ENCODE data around the gene C17orf107.
A peak's percentile ranks its signal among the peaks of the same experiment; 100 is the strongest.

Gene C17orf107

DNA sequence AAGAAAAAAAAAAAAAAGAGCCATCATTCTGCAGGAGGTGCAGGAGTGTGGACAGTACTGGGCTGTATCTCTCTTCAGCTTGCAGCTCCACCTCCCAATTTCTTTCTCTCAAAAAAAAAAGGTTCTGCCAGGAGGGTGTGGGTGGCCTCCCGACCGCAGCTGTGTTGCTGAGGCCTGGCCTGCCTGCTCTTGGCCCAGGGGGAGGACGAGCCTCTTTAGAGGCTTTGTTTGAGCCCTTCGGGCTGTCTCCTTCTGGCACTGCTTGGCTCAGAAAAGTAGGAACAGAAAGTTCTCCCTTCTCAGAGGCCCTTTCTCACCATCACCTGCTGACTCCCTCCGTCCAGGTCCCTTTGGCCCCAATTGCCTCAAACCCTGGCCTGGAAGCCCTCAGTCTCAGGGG lies 22.2 kb upstream of the C17orf107 start:
- no peak for DNase-seq (ENCODE audit: low spot score)

DNA sequence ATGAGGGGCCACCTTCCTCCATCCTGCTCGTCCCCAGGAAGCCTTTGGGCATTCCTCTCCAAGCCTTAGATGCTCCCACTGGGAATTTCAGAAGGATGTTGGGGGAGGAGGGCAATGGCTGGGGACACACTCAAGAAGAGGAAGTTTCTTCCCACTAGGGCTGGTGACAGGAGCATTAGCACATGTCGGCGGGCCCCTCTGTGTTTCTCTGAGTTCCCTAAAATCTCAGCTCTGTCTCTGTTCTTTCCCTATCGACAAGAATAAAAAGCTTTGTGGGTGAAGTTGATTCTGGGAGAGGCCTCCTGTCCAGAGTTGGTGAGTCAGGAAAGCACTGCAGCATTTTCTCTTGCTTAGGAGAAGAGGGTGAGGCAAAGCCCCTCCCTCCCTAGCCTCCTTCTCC lies 19.7 kb upstream of the C17orf107 start:
- no peak for DNase-seq (ENCODE audit: low spot score)

DNA sequence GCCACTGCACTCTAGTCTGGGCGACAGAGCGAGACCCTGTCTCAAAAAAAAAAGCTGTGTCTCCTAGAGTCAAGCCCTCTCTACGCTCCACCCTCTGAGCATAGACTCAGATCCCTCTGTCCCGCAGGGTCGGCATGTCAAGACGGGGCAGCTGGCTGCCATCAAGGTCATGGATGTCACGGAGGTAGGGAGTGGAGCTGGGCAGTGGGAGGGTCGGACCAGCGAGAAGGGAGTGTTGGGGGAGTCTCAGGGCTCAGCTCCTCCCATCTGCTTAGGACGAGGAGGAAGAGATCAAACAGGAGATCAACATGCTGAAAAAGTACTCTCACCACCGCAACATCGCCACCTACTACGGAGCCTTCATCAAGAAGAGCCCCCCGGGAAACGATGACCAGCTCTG lies 18.5 kb upstream of the C17orf107 start:
- no peak for DNase-seq (ENCODE audit: low spot score)

DNA sequence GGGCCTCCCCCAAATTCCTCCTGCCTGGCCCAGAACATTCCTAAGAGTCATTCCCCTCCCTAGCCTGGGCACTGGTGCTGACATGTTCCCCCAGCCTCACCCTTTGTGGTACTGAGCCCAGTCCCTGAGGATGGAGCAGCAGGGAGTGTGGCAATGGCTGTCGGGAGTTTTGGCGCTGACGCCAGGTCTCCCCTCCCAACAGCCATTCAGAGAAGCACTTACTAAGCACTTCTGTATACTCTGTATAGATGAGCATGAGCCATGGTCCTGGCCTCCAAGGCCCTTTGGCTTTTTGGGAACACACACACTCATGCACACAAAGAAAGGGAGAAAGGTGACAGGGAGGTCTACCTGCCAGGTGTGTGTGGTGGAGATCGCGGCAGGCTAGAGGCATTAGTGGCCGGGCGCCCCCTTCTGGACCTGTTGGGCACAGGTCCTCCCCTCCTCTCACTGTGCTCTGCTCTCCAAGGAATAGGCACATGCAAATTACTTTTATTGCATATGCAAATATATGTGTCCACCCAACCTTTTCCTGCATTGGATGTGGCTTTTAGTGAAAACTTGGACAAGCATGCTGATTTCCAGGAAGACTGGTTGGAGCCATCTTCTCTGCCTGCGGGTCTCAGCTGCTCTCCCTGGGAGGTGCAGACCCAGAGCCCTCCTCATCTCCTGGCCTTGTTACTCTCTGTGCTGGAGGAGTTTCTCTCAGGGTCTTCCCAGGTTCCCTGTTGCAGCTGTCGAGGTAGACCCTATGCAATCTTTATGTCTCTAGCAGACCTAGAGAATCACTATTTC lies 17.4 kb upstream of the C17orf107 start:
- DNase-seq (ENCODE audit: low spot score), result peak; percentile 70

DNA sequence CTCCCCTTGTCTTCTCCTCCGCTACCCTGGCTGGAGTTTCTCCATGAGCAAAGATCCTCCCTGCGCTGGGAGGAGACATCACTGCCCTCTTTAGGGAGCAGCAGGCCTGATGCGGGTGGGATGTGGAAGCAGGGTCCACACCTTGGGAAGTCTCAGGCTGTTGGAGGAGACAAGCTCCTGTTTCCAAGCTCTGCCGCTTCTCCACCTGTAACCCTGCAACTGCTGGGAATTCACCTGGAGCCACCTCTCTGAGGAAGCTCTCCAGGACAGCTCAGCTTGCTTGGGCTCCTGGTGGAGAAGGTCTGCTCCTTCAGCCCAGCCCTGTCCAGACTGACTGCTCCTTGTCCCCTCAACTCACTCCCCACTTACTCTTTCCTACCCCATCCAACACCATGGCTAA lies 14.8 kb upstream of the C17orf107 start:
- no peak for DNase-seq (ENCODE audit: low spot score)

DNA sequence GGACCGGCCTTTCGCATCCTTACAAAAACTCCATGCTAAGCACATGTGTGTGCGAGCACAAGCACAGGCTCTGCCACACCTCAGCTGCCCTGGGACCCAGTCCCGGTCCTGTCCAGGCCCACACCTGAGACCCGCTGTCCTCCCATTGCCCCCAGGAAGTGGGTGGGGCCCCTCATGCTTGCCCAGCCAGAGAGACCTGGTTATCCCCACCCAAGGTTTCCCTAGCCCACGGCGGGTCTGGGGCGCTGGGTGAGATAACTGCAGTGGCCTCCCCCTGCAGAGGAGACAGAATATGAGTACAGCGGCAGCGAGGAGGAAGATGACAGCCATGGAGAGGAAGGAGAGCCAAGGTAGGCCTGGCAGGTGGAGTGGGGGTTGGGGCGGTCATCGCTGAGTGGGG lies 12.5 kb upstream of the C17orf107 start:
- no peak for DNase-seq (ENCODE audit: low spot score)

DNA sequence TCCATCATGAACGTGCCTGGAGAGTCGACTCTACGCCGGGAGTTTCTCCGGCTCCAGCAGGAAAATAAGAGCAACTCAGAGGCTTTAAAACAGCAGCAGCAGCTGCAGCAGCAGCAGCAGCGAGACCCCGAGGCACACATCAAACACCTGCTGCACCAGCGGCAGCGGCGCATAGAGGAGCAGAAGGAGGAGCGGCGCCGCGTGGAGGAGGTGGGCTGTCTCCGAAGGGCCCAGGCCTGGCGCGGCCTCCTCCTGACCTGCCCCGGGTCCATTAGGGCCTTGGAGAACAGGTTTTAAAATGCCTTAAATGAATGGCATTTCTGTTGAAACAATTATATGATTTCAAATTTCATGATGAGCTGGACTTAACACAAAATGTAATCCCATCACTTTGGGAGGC lies 11.8 kb upstream of the C17orf107 start:
- DNase-seq (ENCODE audit: low spot score), result no peak

DNA sequence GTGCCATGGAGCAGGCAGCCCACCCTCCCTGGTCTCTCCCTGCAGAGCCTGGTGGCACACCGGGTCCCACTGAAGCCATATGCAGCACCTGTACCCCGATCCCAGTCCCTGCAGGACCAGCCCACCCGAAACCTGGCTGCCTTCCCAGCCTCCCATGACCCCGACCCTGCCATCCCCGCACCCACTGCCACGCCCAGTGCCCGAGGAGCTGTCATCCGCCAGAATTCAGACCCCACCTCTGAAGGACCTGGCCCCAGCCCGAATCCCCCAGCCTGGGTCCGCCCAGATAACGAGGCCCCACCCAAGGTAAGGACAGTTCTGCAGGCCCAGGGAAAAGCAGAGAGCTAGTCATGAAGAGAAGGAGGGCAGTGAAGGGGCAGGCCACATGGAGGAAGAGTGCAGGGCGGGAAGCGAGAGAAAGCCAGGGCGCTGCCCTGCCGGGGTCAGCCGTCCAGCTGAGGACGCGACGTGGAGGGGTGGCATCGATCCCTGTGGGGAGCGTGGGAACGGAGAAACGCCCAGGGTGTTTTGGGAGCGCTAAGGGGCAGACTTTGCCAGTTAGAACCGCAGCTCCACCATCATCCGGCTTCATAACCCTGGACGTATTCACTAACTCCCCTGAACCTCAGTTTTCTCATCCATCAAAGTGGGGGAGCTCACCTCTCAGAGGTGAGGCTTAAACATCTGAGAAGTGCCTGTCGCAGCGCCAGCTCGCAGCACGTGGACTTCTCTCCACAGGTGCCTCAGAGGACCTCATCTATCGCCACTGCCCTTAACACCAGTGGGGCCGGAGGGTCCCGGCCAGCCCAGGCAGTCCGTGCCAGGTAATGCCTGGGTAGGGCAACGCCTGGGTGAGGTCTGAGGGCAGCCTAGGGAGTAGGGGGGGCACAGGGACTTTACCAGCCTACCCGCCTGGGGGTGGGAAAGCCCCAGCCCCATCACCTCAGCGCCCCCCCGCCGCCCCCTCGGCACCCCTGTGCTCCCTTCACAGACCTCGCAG lies 7.6 kb upstream of the C17orf107 start:
- no peak for DNase-seq (ENCODE audit: low spot score)

DNA sequence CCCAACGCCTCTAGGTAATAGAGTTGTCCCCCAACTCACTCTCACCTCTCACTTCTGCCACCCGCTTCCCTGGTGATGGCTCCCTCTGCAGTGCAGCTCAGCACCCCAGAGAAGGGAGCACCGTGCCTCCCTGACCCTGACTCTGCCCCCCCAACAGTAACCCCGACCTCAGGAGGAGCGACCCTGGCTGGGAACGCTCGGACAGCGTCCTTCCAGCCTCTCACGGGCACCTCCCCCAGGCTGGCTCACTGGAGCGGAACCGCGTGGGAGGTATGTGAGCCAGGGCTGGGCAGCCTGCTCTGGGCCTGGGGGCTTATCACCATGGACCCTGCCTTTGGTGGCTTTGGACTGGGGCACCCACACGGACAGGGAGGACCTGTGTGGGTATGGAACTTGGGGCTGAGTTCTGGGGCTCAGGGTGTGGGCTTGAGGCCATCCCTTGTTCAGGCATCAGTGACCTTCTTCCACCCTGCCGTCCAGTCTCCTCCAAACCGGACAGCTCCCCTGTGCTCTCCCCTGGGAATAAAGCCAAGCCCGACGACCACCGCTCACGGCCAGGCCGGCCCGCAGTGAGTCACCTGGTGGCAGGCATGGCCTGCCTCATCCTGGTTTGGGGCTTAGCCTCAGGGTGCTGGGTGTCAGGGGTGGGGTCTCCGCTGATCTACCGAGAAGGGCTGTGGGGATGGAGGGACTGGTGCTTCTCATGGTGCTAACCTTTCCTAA lies 6.7 kb upstream of the C17orf107 start:
- no peak for DNase-seq (ENCODE audit: low spot score)

DNA sequence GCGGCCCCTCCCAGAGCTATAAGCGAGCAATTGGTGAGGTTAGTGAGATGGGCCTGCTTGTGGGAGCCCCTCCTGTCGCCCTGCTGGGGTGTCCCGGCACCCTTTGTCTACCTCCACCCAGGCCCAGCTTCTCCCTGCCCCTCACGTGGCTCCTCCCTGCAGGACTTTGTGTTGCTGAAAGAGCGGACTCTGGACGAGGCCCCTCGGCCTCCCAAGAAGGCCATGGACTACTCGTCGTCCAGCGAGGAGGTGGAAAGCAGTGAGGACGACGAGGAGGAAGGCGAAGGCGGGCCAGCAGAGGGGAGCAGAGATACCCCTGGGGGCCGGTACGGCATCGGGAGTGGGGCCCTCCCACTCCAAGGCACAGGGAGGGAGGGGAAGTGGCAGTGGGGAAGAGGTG lies 6.1 kb upstream of the C17orf107 start:
- DNase-seq (ENCODE audit: low spot score), result no peak

DNA sequence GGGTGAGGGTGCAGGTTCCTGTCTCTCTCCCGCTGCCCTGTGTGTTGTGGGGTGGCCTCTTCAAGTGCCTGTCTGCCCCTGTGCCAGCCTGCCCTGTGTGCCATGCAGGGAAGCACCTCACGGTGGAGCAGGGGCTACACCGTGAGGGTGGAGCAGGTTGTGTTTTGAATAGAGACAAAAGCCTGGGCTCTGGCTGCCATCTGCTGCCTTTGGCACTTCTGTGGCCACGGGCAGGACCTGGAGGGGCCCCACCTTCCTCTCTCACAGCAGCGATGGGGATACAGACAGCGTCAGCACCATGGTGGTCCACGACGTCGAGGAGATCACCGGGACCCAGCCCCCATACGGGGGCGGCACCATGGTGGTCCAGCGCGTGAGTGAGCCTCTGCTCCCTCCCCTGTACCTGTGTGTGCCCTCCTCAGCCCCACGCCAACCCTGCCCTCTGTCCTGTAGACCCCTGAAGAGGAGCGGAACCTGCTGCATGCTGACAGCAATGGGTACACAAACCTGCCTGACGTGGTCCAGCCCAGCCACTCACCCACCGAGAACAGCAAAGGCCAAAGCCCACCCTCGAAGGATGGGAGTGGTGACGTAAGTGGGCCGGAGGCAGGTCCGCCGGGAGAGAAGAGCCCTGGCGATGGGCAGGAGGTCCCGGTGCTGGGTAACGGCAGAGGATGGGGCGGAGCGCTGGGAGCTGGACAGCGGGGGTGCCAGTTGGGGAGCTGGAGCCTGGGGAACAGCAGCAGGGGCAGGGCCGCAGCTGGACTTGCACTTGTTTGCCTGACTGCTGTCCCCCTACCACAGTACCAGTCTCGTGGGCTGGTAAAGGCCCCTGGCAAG lies 5.4 kb upstream of the C17orf107 start:
- no peak for DNase-seq (ENCODE audit: low spot score)

DNA sequence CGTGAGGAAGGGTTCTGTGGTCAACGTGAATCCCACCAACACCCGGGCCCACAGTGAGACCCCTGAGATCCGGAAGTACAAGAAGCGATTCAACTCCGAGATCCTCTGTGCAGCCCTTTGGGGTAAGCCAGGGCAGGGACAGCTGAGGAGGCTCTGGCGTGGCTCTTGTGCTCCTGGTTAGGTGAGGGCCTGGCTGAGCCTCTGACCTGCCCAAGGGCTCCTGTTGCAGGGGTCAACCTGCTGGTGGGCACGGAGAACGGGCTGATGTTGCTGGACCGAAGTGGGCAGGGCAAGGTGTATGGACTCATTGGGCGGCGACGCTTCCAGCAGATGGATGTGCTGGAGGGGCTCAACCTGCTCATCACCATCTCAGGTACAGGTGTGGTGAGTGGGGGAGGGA lies 4.2 kb upstream of the C17orf107 start:
- no peak for DNase-seq (ENCODE audit: low spot score)

DNA sequence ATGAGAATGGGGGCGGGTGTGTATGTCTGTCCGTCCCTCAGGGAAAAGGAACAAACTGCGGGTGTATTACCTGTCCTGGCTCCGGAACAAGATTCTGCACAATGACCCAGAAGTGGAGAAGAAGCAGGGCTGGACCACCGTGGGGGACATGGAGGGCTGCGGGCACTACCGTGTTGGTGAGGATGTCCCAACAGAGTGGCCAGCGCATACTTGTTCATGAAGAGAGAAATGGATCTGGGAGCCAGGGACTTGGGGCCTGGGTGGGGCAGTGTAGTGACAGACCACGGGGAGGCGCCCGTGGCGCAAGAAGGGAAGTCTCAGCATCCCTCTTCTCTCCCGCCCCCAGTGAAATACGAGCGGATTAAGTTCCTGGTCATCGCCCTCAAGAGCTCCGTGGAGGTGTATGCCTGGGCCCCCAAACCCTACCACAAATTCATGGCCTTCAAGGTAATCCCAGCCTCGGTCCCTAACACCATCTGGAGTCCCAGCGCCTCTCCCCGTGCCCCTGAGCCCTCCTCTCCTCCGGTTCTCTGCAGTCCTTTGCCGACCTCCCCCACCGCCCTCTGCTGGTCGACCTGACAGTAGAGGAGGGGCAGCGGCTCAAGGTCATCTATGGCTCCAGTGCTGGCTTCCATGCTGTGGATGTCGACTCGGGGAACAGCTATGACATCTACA lies 3.5 kb upstream of the C17orf107 start:
- no peak for DNase-seq (ENCODE audit: low spot score)

DNA sequence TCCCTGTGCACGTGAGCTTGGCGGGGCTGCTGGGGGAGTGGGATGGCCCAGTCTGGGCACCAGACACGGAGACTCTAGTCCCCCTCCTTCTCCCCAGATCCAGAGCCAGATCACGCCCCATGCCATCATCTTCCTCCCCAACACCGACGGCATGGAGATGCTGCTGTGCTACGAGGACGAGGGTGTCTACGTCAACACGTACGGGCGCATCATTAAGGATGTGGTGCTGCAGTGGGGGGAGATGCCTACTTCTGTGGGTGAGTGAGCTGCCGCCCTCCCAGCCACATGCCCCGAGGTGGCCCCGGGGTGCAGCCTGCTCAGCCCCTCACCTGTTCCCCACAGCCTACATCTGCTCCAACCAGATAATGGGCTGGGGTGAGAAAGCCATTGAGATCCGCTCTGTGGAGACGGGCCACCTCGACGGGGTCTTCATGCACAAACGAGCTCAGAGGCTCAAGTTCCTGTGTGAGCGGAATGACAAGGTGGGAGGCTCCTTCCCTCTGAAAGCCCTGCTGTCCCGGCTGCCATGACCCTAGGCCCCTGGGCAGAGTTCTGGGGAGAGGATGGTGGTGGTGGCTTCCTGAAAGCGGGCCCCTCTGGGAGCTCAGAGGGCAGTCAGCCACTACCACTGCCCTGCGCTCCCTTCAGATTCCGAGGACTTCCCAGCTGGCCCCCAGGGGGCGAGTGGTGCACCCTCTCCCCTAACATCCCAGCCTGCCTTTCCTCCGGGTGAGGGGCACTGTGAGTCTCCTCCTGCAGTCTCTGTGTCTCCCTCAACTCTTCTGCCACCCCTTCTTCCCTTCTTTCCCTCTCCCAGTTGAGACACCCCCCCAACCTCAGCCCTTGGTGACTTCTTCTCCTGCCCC lies 2.8 kb upstream of the C17orf107 start:
- no peak for DNase-seq (ENCODE audit: low spot score)

DNA sequence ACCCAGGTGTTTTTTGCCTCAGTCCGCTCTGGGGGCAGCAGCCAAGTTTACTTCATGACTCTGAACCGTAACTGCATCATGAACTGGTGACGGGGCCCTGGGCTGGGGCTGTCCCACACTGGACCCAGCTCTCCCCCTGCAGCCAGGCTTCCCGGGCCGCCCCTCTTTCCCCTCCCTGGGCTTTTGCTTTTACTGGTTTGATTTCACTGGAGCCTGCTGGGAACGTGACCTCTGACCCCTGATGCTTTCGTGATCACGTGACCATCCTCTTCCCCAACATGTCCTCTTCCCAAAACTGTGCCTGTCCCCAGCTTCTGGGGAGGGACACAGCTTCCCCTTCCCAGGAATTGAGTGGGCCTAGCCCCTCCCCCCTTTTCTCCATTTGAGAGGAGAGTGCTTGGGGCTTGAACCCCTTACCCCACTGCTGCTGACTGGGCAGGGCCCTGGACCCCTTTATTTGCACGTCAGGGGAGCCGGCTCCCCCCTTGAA lies 2.1 kb upstream of the C17orf107 start:
- no peak for DNase-seq (ENCODE audit: low spot score)

DNA sequence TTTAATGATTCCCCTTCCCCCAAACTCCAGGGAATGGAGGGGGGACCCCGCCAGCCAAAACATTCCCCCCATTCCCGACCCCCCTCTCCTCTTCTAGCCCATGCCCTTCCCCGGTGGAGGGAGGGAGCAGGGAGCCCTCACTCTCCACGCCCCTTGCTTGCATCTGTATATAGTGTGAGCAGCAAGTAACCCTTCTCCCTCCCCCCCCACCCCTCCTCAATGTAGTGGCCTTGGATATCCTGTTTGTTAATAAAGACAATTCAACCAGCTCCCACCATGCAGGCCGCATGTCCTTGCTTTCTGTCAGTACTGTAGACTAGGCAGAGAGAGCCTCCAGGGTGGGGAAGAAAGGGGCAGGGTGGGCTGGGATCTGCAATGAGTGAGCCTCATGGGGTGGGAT lies 1.6 kb upstream of the C17orf107 start:
- no peak for DNase-seq (ENCODE audit: low spot score)

DNA sequence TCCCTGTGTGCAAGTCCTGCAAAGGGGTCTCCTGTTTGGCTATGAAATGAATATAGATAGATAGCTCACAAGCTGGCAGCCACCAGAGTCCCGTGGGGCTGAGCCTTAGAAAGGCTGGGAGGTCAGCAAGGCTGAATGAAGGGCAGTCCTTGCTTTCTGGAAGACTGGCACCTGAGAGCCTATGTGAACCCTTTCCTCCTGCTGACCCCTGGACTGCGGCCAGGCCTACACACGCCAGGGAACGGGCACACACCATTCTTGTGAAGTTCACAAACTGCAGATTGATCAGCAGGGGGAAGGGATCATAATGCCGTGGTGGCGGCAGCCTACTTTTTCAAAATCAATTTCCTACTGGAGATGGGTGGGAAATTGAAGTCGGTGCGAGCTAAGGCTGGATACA lies 985 bp upstream of the C17orf107 start:
- no peak for DNase-seq (ENCODE audit: low spot score)

DNA sequence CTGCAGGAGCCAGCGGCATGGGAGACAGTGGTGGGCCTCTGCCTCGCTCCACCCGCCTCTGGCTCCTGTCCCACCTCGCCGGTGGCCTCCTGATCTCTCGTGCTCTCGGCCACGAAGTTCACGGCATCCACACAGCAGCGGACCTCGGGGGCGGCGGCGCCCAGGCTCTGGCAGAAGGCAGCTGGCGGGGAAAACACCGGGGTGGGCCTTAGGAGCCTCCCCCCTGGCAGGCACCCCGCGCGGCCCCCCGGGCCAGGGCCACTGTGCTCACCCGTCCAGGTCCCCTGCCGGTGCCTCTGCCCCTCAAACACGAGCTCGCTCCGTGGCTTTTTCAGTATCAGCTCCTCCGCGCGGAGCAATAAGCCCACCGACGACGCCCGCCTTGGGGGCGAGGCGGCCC lies 409 bp upstream of the C17orf107 start:
- no peak for DNase-seq (ENCODE audit: low spot score)

DNA sequence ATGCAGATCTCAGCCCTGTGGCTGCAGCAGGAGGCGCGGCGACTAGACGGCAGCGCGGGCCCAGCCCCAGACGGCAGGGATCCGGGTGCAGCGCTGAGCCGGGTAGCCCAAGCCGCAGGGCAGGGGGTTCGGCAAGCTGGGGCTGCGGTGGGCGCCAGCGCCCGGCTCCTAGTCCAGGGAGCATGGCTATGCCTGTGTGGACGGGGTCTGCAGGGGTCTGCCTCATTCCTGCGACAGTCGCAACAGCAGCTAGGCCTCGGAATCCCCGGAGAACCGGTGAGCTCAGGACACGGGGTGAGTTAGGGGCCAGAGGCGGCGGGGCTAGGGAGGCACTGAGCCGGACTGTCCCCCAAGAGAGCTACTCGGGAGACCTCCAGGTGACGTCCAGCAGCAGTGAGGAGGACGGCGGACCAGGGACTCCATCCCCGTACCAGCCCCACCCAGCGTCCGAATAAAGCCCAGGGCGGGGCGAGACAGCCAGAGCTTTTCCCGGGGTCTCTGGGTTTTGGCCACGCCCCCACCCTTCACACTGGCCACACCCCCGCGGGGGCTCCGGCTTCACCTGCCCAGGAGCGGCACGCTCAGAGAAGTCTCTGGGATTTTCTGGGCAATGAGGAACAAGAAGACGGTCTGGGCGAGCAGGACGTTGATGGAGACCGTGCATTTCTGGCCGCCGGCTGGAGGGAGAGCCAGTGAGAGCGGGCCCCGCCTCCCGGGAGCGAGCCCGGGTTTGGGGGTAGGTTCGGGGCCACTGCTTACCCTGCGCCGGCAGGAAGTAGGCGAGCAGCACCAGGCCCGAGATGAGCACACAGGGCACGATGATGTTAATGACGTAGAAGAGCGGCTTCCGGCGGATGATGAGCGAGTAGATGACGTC lies 1.1 kb downstream of the C17orf107 start:
- no peak for DNase-seq (ENCODE audit: low spot score)

Data from AG20443 (cell line).